Neuron (in vitro differentiated cells): ENCODE data around the gene KLHL24.
A peak's percentile ranks its signal among the peaks of the same experiment; 100 is the strongest.
"Not testable (repeated sequence)": the region's sequence is repeated elsewhere in the genome, so short reads cannot be mapped to it uniquely, and the experiment has no call there.

Experiments
- H2AFZ ChIP-seq: one replicate; pipeline ENCODE4 v1.6.1; 2013; ENCODE audit warnings: low read depth, mild to moderate bottlenecking, inconsistent platforms, low read length, moderate library complexity
- H3K27me3 ChIP-seq: one replicate; pipeline ENCODE4 v1.6.1; 2013; ENCODE audit warnings: low read length; ENCODE audit not compliant: insufficient read depth
- H3K36me3 ChIP-seq: one replicate; pipeline ENCODE4 v1.6.1; 2013; ENCODE audit warnings: low read length; ENCODE audit not compliant: insufficient read depth
- H3K4me1 ChIP-seq: one replicate; pipeline ENCODE4 v1.6.1; 2013; ENCODE audit warnings: low read length; ENCODE audit not compliant: insufficient read depth
- H3K4me3 ChIP-seq: 2 replicates; pipeline ENCODE4 v1.5.1; 2013; ENCODE audit warnings: mild to moderate bottlenecking, low read length, moderate library complexity
- H3K9me3 ChIP-seq: one replicate; pipeline ENCODE4 v1.6.1; 2013; ENCODE audit warnings: low read length

KLHL24 gene

GRCh38 chr3:183635431-183636220, at the start of gene KLHL24:
KLHL24 (plus strand) TSS chr3:183635623; CDS start chr3:183650357, 14,734 bp downstream.
- Histone ChIP-seq H3K4me1 (peaks cover 16% of the 10 kb centered on the region), H3K9me3 (no peaks in the 10 kb centered on the region), H2AFZ (peak within 1 kb of the TSS; percentile 89), H3K36me3 (peaks cover 3% of the 10 kb centered on the region), H3K27me3 (no peaks in the 10 kb centered on the region), H3K4me3 (peak within 1 kb of the TSS; percentile 73)

- H3K9me3 ChIP-seq, result no peaks in the 10 kb centered on the region
- peaks cover 16% of the 10 kb centered on the region for H3K4me1 ChIP-seq
- H2AFZ ChIP-seq, result no peak overlapping the region
- no peaks in the 10 kb centered on the region for H3K36me3 ChIP-seq
- no peaks in the 10 kb centered on the region for H3K27me3 ChIP-seq
- H3K4me3 ChIP-seq, result no peak overlapping the region
Observed at GRCh38 chr3:183586477-183586876, 48.9 kb upstream of the KLHL24 start.

GRCh38 chr3:183587336-183587735, 48.1 kb upstream of the KLHL24 start:
- Histone ChIP-seq H3K9me3 (no peaks in the 10 kb centered on the region), H2AFZ (no peak overlapping the region), H3K36me3 (no peaks in the 10 kb centered on the region), H3K27me3 (no peaks in the 10 kb centered on the region), H3K4me1 (peaks cover 13% of the 10 kb centered on the region), H3K4me3 (no peak overlapping the region)

- no peaks in the 10 kb centered on the region for H3K4me1 ChIP-seq
- no peaks in the 10 kb centered on the region for H3K9me3 ChIP-seq
- H3K4me3 ChIP-seq, result no peak overlapping the region
- no peak overlapping the region for H2AFZ ChIP-seq
- H3K36me3 ChIP-seq, result no peaks in the 10 kb centered on the region
- no peaks in the 10 kb centered on the region for H3K27me3 ChIP-seq
Observed at GRCh38 chr3:183590442-183590841, 45.0 kb upstream of the KLHL24 start.

- no peaks in the 10 kb centered on the region for H3K9me3 ChIP-seq
- no peaks in the 10 kb centered on the region for H3K4me1 ChIP-seq
- no peak overlapping the region for H2AFZ ChIP-seq
Observed at GRCh38 chr3:183591881-183592521, 43.4 kb upstream of the KLHL24 start.

GRCh38 chr3:183592821-183593220, 42.6 kb upstream of the KLHL24 start:
- Histone ChIP-seq H3K4me3 (no peak overlapping the region), H3K27me3 (no peaks in the 10 kb centered on the region), H3K4me1 (no peaks in the 10 kb centered on the region), H2AFZ (no peak overlapping the region), H3K36me3 (no peaks in the 10 kb centered on the region), H3K9me3 (peaks cover 2% of the 10 kb centered on the region)

More at GRCh38 chr3:183591881-183592521, 43.4 kb upstream of the KLHL24 start:
- Histone ChIP-seq H3K4me3 (no peak overlapping the region), H3K36me3 (no peaks in the 10 kb centered on the region), H3K27me3 (no peaks in the 10 kb centered on the region)

GRCh38 chr3:183594636-183595035, 40.8 kb upstream of the KLHL24 start:
- Histone ChIP-seq H3K4me3 (no peak overlapping the region), H3K36me3 (no peaks in the 10 kb centered on the region), H3K9me3 (peaks cover 2% of the 10 kb centered on the region), H3K4me1 (no peaks in the 10 kb centered on the region), H2AFZ (no peak overlapping the region), H3K27me3 (no peaks in the 10 kb centered on the region)

GRCh38 chr3:183597959-183598358, 37.5 kb upstream of the KLHL24 start:
- Histone ChIP-seq H2AFZ (no peak overlapping the region), H3K4me1 (no peaks in the 10 kb centered on the region), H3K9me3 (peaks cover 2% of the 10 kb centered on the region), H3K27me3 (no peaks in the 10 kb centered on the region), H3K36me3 (no peaks in the 10 kb centered on the region), H3K4me3 (no peak overlapping the region)

GRCh38 chr3:183611326-183611725, 24.1 kb upstream of the KLHL24 start:
- H3K9me3 ChIP-seq, H3K36me3 ChIP-seq, H3K4me1 ChIP-seq, H3K27me3 ChIP-seq, H3K4me3 ChIP-seq, H2AFZ ChIP-seq: not testable (repeated sequence)

GRCh38 chr3:183613366-183614285, 21.8 kb upstream of the KLHL24 start:
- no peaks in the 10 kb centered on the region for H3K36me3 ChIP-seq
- no peak overlapping the region for H3K4me3 ChIP-seq
- no peaks in the 10 kb centered on the region for H3K27me3 ChIP-seq
- peaks cover 5% of the 10 kb centered on the region for H3K4me1 ChIP-seq
- H3K9me3 ChIP-seq, result no peaks in the 10 kb centered on the region
- no peak overlapping the region for H2AFZ ChIP-seq

- Histone ChIP-seq H3K36me3 (no peaks in the 10 kb centered on the region), H3K9me3 (no peaks in the 10 kb centered on the region), H2AFZ (no peak overlapping the region), H3K4me1 (peaks cover 8% of the 10 kb centered on the region), H3K27me3 (no peaks in the 10 kb centered on the region), H3K4me3 (no peak overlapping the region)
Observed at GRCh38 chr3:183618542-183618941, 16.9 kb upstream of the KLHL24 start.

GRCh38 chr3:183619010-183619409, 16.4 kb upstream of the KLHL24 start:
- H3K4me1 ChIP-seq, result peaks cover 4% of the 10 kb centered on the region
- no peak overlapping the region for H3K4me3 ChIP-seq
- no peaks in the 10 kb centered on the region for H3K27me3 ChIP-seq
- no peaks in the 10 kb centered on the region for H3K36me3 ChIP-seq
- H3K9me3 ChIP-seq, result no peaks in the 10 kb centered on the region
- H2AFZ ChIP-seq, result no peak overlapping the region
